ENCODE results near the gene HIVEP1. TPM values are rescaled to one million over a fixed set of nuclear protein-coding genes. Genes with fewer than 3 reads are reported as not detected.
A peak's percentile ranks its signal among the peaks of the same experiment; 100 is the strongest.

Gene HIVEP1
- total RNA-seq, 2 donors from 2014 or later, result 16.1 to 18.8 TPM

DNA sequence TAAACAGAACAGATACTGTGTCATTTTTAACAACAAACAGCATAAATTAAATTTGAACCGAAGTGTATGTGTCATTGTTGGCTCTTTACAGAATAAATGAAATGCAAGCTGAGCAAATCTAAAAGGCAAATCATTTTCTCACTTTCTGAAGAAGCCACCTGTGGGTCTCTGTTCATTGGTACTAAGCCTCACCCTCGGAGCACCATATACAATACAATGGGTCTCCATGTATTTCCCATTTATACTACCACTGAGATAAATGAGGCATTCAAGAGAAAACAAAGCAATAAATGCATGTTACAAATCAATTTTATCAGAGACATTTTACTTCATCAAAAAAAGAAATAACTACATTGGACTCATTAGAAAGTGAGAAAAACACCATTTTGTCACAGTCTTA lies 38.9 kb upstream of the HIVEP1 start:
- H3K4me1 ChIP-seq, result peaks cover 0 to 10% of the 10 kb centered on the region in 2 donors
- H3K36me3 ChIP-seq, result no peaks in the 10 kb centered on the region
- no peaks in the 10 kb centered on the region for H3K27me3 ChIP-seq
- DNase-seq (ENCODE audit: low spot score), result no peak
- H3K4me3 ChIP-seq, result no peak overlapping the region
- no peaks in the 10 kb centered on the region for H3K9me3 ChIP-seq
- H3K27ac ChIP-seq, result no peak overlapping the region
- TF ChIP-seq, protein P1, sequence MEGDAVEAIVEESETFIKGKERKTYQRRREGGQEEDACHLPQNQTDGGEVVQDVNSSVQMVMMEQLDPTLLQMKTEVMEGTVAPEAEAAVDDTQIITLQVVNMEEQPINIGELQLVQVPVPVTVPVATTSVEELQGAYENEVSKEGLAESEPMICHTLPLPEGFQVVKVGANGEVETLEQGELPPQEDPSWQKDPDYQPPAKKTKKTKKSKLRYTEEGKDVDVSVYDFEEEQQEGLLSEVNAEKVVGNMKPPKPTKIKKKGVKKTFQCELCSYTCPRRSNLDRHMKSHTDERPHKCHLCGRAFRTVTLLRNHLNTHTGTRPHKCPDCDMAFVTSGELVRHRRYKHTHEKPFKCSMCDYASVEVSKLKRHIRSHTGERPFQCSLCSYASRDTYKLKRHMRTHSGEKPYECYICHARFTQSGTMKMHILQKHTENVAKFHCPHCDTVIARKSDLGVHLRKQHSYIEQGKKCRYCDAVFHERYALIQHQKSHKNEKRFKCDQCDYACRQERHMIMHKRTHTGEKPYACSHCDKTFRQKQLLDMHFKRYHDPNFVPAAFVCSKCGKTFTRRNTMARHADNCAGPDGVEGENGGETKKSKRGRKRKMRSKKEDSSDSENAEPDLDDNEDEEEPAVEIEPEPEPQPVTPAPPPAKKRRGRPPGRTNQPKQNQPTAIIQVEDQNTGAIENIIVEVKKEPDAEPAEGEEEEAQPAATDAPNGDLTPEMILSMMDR (IDR thresholded peaks at IDR 0.05), result no peak

DNA sequence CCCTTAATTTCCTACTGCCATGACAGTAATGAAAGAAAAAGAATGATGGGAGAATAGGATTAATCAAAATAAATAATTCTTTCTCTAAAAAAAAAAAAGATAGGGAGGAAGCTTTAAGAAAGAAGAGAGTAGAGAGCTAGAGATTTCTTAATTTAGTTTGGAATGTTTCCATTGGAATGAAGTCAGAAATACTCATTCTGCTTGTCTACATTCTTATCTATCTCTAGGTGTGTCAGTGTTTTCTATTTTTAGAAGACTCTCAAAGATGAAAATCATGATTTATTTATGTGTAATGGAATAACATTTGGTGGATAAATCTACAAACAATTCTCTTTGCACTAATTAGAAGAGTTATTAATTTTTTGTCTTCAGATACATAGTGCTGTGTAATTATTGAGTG lies 38.0 kb upstream of the HIVEP1 start:
- Histone ChIP-seq H3K4me1 (peaks cover 0 to 10% of the 10 kb centered on the region in 2 donors), H3K27ac (peak overlapping the region in 1 of 2 donors; percentile 42)

DNA sequence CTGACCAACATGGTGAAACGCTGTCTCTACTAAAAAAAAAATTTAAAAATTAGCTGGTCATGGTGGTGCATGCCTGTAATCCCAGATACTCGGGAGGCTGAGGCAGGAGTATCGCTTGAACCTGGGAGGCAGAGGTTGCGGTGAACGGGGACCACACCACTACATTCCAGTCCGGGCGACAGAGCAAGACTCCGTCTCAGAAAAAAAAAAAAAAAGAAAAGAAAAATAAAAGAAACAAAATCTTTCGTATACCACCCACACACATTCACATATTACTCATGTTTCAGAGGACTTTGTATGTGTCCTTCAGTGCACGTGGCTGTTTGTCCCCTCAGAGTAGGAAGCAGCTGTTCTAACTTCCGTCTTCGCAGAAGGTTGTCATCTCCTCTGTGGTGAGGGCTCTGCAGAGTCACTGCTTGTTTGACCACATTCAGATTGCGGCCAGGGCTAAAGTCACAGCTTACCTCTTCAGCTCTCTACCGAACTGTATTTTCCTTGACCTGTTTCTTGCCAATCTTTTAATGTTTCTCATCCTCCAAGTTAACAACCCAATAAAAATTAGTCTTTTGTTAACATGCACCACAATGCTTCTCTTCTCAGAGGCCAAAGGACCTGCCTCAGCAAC lies 36.6 kb upstream of the HIVEP1 start:
- DNase-seq (ENCODE audit: low spot score), result no peak
- Histone ChIP-seq H3K4me3 (no peak overlapping the region), H3K9me3 (no peaks in the 10 kb centered on the region), H3K27me3 (no peaks in the 10 kb centered on the region), H3K4me1 (peaks cover 0 to 10% of the 10 kb centered on the region in 2 donors), H3K27ac (no peak overlapping the region), H3K36me3 (no peaks in the 10 kb centered on the region)
- TF ChIP-seq, protein P1 (IDR thresholded peaks at IDR 0.05), result no peak

More for the DNA sequence above, 38.0 kb upstream of the HIVEP1 start:
- no peaks in the 10 kb centered on the region for H3K27me3 ChIP-seq
- H3K36me3 ChIP-seq, result no peaks in the 10 kb centered on the region
- DNase-seq (ENCODE audit: low spot score), result no peak
- TF ChIP-seq, protein P1 (IDR thresholded peaks at IDR 0.05), result no peak
- no peaks in the 10 kb centered on the region for H3K9me3 ChIP-seq
- no peak overlapping the region for H3K4me3 ChIP-seq

DNA sequence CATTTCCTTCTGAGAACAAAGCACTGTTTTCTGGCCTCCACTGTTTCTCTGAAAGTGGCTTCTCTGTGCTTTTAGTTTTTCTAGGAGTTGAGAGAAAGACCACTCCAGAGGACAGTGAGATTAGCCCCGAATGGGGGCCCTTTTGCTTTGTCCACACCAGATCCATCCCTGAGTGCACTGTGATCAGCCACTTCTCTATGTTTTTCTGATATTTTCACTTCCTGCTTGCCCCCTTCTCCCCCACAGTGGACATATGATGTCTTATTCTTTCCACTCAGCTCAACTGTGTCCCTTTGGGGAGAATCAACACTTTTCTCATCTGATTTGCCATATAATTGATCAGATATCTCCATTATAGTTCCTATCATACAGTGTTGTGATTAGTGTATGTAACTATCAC lies 35.6 kb upstream of the HIVEP1 start:
- Histone ChIP-seq H3K27ac (no peak overlapping the region), H3K4me3 (no peak overlapping the region), H3K9me3 (no peaks in the 10 kb centered on the region), H3K36me3 (no peaks in the 10 kb centered on the region), H3K4me1 (peaks cover 0 to 10% of the 10 kb centered on the region in 2 donors), H3K27me3 (no peaks in the 10 kb centered on the region)
- no peak for DNase-seq (ENCODE audit: low spot score)
- TF ChIP-seq, protein P1 (IDR thresholded peaks at IDR 0.05), result no peak

DNA sequence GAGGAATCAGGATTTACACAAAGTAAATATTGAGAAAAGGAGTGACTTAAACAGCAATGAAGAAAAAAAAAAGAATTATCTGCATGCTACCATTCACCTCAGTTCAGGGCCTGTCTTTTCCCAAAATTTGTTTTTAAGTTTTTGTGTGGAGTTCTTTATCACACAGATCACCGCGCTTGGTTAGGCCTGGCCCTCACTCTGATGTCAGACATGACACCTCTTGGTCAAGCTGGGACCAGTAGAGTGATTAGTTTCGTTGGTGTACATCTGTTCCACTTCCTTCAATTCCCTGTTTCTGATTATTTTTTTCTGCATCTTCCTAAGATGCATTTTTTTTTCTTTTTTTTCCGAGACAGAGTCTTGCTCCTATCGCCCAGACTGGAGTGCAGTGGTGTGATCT lies 34.9 kb upstream of the HIVEP1 start:
- DNase-seq (ENCODE audit: low spot score), result no peak
- Histone ChIP-seq H3K27ac (no peak overlapping the region), H3K4me3 (no peak overlapping the region), H3K27me3 (no peaks in the 10 kb centered on the region), H3K9me3 (no peaks in the 10 kb centered on the region), H3K4me1 (peaks cover 0 to 10% of the 10 kb centered on the region in 2 donors), H3K36me3 (no peaks in the 10 kb centered on the region)
- TF ChIP-seq, protein P1 (IDR thresholded peaks at IDR 0.05), result no peak

DNA sequence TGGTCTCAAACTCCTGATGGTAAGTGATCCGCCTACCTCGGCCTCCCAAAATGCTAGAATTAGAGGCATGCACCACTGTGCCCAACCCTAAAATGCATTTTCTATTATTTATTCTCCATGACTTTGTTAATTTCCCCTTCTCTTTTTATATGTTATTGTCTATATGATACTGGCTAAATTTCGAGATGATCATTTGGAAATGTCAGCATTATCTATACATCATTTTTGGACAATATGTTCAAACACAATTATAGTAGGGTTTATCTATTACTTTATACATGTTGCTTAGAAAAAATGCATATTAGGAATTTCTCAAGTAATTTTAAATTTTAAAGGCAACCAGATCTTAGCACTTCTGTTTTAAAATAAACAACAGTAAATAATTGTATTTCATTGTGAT lies 34.4 kb upstream of the HIVEP1 start:
- Histone ChIP-seq H3K36me3 (no peaks in the 10 kb centered on the region), H3K4me1 (peaks cover 0 to 9% of the 10 kb centered on the region in 2 donors), H3K27me3 (no peaks in the 10 kb centered on the region), H3K4me3 (no peak overlapping the region), H3K9me3 (no peaks in the 10 kb centered on the region), H3K27ac (no peak overlapping the region)
- TF ChIP-seq, protein P1 (IDR thresholded peaks at IDR 0.05), result no peak
- DNase-seq (ENCODE audit: low spot score), result no peak
